Measurements from ENCODE around the gene MIPEP.

The MIPEP gene

DNA sequence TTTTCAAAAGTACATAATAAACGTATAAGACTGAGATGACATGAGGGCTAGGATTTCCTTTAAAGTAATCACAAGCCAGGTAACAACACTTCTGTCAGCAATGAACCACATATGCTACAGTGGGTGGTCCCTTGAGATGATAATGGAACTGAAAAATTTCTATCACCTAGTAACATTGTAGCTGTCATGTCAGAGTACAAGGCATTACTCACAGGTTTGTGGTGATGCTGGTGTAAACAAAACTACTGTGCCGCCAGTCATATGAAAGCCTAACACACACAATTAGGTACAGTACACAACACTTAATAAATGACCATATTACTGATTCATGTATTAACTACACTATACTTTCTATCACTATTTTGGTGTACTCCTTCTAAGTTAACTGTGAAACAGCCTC, 36.8 kb downstream of the MIPEP start:
- no peak for DNase-seq (ENCODE audit: low read depth, low spot score)

DNA sequence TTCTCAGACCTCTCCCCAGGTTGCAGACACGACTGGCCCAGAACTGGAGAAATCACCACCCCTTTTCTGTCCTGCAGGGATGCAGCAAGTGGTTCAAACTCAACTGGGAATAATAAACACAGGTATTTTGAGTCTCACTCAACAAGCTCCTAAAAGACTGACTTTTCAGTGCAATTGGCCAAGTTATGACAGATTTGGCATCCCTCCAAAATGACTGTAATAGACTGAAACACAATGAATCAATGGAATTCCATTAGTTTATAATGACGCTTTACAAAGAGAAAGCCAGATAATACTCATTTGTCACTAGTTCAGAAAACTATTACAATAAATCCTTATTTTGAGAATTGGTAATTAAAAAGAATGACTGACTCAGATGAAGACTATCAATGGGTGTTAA, 38.1 kb downstream of the MIPEP start:
- no peak for DNase-seq (ENCODE audit: low read depth, low spot score)

DNA sequence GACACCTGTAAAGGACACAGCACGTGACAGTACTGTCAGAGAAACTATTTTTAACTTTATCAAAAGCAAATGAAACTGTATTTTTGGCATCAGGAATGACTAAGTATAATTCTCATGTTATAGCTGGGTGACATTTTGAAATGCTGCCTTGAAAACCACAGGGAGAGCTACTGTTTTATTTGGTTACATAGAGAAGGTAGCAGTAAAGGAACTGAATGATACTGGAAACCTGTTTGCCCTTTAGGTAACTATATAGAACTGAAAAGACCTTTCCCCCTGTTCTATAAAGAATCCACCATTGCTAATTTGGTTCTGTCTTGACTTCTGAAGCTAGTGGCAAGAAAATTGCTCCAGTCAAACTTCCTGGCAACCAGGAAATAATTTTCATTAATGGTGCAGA, 39.1 kb downstream of the MIPEP start:
- no peak for DNase-seq (ENCODE audit: low read depth, low spot score)

DNA sequence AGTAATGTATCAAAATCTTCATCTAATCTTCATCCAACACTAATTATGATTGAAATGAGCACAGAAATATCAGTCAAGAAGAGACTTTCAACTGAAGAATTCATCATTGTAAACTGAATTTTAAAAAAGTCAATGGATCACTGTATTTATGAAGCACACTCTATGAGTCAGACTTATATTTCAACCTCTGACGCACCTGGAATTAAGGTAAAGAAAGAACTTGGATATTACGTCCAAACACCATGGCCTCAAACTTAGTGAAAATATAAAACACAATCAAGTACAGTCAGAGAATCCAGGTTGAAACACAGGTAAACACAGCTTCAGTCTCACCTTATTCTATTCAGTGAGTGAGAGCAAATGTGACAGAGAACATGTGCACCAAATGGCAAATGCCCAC, 39.5 kb downstream of the MIPEP start:
- DNase-seq (ENCODE audit: low read depth, low spot score) = no peak

DNA sequence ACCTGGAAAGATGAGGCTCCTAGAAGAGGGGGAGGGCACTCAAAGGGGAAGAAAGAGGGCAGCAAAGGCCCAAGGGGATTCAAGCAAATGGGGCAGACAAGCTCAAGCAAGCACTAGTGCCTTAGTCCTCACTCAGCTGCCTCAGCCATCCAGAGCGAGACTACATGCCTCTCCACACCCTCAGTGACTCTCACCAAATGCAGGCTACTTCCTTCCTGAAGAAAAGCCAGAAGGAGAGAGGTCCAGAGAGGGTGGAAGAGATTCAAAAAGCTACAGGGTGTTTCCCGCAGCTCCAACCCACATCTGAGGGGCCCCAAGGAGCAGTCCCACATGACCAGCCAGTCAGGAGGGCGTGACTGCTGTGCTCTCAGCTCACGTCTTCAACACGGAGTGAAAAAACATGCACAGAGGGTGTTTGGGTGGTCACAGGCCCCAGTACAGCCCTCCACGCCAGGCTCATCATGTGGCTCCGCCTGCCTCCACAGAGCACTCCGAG, 40.5 kb downstream of the MIPEP start:
- DNase-seq (ENCODE audit: low read depth, low spot score) = no peak

DNA sequence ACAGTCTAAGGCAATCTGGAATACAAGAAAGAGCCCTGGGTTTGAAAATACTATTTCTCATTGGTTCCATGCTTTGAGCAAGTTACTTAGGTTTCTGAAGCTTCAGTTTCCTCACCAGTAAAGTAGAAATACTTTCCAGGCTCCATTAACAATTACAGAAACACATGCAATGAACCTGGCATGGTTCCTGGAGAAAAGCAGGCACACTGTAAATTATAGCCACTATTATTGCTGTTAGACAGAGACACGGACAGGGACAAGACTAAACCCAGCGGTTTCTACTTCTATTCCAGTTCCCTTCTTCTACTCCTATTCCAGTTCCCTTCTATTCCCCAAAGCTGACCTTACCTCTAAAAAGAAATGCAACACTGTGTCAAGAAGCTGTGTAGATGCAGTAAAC, 41.2 kb downstream of the MIPEP start:
- no peak for DNase-seq (ENCODE audit: low read depth, low spot score)

DNA sequence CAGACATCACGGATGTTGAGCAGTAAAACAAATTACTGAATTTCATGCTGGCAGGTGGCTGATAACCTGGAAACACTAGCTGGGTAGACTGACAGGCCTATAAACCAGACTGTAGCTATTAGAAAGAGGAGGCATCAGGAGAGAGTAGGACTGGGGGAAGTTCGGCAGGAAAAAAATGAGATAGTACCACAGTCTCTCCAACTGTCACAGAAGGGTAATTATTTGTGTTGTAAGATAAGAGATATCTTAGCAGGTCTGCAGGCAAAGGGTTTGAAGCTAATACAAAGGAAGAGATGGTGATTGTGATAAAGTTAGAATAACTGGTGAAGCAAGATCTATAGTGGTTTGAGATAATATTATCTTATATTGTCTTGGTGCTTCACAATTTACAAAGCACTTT, 41.7 kb downstream of the MIPEP start:
- DNase-seq (ENCODE audit: low read depth, low spot score) = no peak

DNA sequence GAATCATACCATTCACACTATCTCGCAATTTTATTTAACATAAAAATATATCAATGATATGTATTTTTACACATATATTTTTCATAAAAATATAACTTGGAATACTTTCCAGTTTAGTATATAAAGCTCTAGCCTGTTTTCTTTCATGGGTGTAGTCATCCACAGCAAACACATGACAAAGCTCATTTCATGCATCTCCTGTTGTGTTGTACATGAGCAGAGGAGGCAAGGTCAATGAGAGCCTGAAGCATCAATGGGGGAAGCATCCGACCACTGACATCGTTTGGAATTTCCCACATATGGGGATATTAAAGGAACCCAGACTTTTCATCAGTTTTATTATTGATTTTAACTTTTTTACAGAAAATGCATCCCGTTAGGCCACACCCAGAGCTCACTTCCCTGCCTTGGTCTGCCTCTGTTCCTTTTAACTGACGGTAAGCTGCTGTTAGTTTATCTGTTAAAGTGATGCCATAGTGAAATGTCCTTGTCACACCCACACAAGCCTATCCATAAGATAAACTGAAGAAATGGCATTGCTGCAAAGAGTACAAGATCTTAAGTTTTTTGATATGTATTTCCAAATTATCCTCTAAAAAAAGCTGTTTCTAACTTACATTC, 44.0 kb downstream of the MIPEP start:
- DNase-seq (ENCODE audit: low read depth, low spot score) = no peak

DNA sequence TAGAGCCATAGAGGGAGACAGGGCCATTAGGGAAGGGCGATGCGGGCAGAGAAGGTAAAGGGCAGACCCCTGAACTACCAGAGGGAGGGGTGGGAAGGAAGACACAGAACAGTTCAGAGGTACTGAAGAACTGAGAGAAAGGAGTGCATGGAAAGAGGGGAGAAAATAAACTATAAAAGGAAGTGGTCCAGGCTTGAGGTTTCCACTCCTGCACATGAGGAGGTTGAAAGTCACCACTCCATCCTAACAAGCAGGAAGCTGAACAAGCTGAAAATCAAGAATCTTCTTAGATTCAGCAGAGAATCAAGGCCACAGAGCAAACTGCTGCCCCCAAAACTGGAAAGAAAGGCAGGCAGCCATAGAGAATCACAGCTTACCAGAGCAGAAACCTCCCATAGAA, 45.1 kb downstream of the MIPEP start:
- no peak for DNase-seq (ENCODE audit: low read depth, low spot score)

DNA sequence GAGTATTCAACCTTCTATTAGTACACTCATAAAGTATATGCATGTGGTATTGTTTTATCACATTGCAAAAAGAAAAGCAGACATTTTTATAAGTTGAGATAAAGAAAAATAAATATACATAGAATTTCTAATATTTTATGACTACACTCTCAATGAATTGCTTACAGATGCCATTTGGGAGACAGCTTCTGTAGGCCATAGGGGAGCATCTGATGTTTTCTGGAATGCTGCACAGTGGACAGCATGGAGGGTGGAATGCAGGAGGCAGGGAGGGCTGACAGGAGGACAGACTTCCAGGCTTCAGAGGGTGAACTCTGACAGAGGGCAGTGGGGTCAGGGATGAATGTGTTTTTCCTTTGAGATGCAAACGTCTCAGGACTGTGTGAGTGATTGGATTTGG, 45.8 kb downstream of the MIPEP start:
- DNase-seq (ENCODE audit: low read depth, low spot score) = no peak

DNA sequence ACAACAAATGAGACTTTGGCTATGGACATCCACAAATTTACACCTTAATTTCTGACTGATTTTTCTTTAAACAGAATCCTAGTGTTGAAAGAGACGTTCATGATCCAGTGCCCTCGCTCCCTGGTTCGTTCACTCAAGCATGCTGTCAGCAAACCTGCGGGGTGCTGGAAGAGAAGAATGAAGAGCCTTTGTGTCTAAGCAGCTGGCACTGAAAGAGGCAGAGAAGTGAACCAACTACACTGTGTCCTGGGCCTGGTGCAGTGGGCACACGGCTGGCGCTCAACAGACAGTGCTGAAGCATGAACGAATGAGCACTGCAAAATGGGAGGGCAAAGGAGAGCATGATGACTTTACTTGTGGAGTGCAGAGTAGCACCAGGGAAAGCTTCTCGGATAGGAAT, 46.8 kb downstream of the MIPEP start:
- no peak for DNase-seq (ENCODE audit: low read depth, low spot score)

DNA sequence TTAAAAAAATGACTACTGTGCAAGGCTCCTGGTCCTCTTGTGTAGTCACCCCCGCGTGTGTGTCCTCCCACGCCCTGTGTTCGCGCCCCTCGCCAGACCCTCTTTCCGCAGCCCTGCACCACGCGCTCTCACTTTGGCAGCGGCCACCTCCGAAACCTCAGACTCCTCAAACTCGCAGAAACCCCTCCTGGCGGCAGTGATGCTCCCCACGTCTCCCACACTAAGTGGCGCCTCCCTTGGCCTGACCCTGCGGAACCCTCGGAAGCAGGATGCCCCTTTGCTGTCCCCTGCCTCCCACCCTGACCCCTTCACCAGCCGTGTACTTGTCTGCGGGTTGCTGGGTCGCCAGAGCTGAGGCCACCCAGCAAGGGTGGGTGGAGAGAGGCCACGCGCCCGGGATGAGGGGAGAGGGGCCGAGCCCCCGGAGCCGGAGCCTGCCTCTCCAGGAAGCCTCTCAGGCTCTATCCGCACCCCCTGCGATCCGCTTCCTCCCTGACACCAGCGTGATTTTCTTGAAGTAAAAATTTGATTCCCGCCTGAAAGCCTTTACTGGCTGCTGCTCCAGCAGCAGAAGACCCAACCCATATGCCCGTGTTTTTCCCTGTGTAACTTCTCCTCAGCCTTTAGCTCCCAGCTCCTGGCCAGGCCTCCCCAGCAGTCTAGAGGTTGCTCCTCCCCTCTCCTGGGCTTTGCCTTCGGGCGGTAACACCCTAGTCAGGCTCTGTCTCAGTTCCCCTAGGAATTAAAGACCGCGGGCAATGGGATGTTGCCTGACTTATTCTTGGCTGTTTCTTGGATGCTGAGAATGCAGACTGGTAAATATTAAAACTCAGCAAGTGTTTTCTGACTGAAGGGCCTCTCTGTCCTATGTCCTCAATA, 55.2 kb downstream of the MIPEP start:
- peak; percentile 75 for DNase-seq (ENCODE audit: low read depth, low spot score)

DNA sequence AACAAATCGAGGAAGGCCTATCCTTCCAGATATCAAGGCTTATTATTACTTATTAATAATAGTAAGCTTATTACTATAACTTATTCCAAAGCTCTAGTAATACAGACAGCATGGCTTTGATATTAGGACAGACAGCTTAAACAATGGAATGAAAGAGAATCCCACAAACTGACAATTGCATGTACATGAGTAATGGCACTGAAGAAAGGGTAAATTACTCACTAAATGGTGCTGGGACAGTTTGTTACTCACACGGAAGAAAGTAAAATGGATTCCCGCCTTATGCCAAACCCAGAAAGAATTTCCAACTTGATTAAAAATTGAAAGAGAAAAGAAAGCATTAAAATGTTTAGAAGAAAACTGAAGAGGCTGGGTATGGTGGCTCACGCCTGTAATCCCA, 60.3 kb downstream of the MIPEP start:
- DNase-seq (ENCODE audit: low read depth, low spot score) = no peak

DNA sequence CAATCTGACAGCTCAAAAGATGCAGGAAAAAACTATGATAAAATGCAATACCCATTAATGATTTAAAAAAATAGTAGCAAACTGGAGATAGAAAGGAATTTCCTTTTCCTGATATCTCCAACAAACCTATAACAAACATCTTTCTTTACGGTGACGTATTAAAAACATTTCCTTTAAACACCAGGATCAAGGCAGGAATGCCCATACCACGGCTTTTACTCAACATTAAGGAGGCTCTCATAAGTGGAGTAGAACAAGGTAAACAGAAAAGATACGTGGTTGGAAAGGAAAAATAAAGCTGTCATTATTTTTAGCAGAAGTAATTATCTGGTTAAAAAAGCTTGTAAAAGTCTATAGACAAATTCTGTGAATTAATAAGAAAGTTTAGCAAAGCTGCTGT, 61.1 kb downstream of the MIPEP start:
- no peak for DNase-seq (ENCODE audit: low read depth, low spot score)

DNA sequence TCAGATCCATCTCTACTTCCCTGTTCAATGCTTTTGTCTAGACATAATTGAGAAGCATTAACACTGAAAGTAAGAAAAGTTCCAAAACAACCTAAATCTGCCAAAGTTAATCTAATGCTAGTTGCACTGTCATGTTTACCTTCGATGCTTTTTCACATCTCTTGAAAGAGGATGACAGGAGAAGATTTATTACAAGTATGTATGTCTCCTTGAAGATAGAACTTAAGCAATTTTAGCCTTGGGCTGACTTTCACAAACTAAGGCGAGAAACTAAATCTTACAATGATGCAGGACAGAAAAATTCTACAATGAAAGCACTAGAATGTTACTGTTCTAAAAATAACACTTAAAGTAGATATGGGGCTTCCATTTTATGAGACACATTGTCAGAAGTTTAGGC, 64.0 kb downstream of the MIPEP start:
- no peak for DNase-seq (ENCODE audit: low read depth, low spot score)

DNA sequence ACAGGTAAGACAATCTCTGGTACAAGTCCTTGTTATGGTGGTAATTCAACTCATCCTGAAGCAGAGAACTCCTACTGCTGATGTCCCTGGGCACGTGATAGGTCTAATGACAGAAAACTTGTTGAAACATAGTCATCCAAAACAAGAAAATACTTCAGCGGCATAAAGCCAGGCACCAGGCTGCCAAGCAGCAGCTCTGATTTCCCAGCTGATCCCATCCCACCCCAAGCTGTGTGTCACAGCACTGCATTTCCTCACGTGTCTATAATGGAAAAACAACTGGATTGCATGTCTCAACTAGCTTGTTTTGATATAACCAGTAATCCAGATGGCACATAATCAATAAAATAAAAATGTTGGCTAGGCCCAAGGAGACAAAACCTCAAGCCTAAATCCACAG, 64.8 kb downstream of the MIPEP start:
- no peak for DNase-seq (ENCODE audit: low read depth, low spot score)

DNA sequence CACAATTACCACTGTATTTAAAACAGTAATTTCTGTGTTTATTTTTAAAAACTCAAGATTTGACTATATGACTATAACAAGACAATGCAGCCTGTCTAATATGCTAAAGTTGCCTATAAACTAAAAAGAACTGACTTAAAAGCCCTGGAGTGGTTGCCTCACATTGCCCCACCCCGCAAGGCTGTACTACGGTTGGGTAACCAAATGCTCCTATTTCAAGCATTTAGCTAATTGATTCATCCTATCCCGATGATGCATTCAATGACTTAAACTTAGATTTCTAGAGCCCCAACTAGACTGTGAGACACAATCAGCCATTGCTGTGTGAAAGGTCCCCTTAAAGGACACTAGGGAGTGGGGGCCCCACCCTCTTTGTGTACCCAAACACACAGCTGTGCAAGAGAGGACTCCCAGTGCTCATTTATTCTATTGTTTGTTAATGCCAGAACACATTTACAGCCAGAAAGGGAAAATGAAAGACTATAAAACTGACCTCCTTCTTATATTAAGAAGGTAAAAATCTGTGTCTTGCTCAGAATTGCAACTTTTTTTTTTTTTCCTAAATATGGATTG, 66.9 kb downstream of the MIPEP start:
- DNase-seq (ENCODE audit: low read depth, low spot score) = no peak

DNA sequence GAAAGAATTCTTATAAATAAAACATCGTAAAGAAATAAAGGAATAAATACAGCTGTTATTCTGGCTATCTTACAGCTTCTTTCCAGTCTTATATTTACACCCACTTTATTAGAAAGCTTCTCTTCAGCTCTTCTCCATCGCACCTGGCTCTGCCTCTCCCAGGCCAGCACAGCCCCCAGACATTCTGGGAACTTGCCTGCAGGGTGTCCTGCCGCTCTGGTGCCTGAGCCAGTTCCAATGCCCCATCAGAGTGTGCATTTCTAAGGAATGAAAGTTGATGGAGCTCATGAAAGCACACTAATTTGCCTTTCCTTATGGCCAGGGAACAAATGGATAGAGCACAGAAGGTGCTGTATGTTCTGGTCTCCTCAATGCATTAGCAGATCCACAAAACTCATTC, 68.7 kb downstream of the MIPEP start:
- no peak for DNase-seq (ENCODE audit: low read depth, low spot score)

DNA sequence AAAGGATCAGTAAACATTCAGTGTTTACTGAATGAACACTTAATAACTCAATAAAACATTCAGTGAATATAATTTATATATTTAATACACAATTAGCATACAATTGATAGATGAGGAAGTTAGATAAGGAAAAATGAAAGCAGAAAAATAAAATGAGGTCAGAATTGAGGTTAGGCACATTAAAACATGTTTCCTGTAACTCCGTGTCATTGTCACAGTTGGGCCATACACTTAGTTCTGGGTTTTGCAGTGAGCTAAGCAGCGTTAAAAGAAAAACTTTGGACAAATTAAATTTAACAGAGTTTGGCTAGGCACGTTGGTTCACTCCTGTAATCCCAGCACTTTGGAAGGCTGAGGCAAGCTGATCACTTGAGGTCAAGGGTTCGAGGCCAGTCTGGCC, 71.4 kb downstream of the MIPEP start:
- no peak for DNase-seq (ENCODE audit: low read depth, low spot score)

DNA sequence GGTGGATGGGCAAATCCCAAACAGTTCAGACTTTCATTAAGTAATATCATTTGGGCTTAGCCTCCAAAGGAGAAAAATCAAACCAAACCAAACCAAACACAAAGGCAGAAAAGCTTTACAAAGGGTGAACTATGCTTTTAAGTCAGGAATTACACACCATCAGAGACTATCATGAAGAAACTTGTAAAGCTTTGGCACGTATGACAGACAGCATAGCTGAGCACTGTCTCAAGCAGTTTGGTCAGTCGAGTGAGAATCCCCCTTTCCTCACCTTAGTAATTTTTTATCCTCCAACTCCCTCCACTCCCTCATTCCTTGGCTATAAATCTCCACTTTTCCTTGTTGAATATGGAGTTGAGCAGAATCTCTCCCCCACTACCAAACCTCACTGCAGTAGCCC, 72.1 kb downstream of the MIPEP start:
- DNase-seq (ENCODE audit: low read depth, low spot score) = no peak

DNA sequence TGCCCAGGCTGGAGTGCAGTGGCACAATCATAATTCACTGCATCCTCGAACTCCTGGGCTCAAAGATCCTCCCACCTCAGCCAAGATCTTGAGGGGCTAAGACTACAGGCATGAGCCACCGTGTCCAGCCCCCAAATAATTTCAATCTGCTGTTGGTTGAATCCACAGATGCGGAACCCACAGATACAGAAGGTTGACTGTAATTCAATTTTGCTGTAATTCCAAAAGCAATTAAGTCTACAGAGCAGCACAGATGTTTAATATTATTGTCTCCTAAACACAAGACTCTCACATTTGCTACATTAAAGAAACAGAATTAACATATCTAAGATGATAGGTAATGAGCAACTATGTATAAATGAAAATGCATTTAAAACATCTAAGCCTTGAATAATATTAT, 75.6 kb downstream of the MIPEP start:
- no peak for DNase-seq (ENCODE audit: low read depth, low spot score)

DNA sequence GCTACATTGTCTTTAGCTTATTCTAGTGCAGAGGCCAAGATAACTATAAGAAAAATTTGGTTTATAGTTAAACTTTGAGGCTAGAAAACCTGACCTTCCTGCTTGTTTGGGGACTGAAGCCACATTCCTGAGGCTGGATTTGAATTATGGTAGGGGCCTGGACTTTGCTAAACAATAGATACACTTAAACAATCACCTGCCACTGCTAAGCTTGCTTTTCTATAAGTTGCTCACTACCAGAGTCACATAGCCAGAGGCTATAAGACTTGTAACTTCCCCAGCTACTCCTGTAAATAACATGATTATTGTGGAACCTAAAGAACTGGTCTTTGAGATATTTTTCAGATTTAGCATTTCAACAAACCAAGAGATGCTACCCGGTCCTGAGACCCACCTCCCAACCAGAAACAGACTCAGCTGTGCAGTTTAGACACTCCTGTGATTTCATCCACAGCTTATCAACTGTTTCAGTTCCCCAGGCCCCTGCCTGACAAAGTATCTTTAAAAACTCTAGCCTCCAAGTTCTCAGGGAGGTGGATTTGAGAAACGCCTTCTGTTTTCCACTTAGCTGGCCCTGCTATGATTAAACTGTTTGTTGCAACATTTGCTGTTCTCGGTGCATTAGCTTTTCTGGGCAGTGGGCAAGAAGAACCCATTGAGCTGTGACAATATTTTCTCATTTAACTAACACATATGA, 77.7 kb downstream of the MIPEP start:
- peak; percentile 62 for DNase-seq (ENCODE audit: low read depth, low spot score)

All from ELF-1 (cell line).